Keratinocyte (primary cell): Measurements from ENCODE around the gene MAP3K9. TPM values are rescaled to one million over a fixed set of nuclear protein-coding genes. Genes with fewer than 3 reads are reported as not detected.

ENCODE experiments used
- DNase-seq: peaks from one replicate; pipeline ENCODE4 v3.0.0-alpha.2; 2011; ENCODE audit warnings: low read depth, missing footprints, low spot score
- FAIRE-seq: peaks from 2 replicates; lab custom pipeline; 2011; peaks lifted over from hg19 to GRCh38; lab: Jason Lieb, UNC
- H2AFZ ChIP-seq: 2 replicates; pipeline ENCODE4 v1.6.0; 2012; ENCODE audit warnings: low read length, control low read depth, inconsistent platforms; ENCODE audit not compliant: control insufficient read depth
- H3K27ac ChIP-seq: 2 replicates; pipeline ENCODE4 v1.5.1; 2011; ENCODE audit warnings: low read length; ENCODE audit not compliant: control insufficient read depth, insufficient read depth
- H3K27me3 ChIP-seq: 3 replicates; pipeline ENCODE4 v1.6.0; 2011; ENCODE audit warnings: low read length; ENCODE audit not compliant: control insufficient read depth, insufficient read depth; ENCODE audit errors: extremely low read depth
- H3K36me3 ChIP-seq, 2 experiments: 2 replicates in 1 of 2; 3 replicates in 1 of 2; pipeline ENCODE4 v1.5.1; 2011; ENCODE audit warnings: low read length in 2 of 2, mild to moderate bottlenecking in 1 of 2; ENCODE audit not compliant: control insufficient read depth in 2 of 2, insufficient read depth in 2 of 2; ENCODE audit errors: extremely low read depth in 1 of 2
- H3K4me1 ChIP-seq: 3 replicates; pipeline ENCODE4 v1.5.1; 2011; ENCODE audit warnings: low read length; ENCODE audit not compliant: control insufficient read depth, insufficient read depth; ENCODE audit errors: extremely low read depth
- H3K4me2 ChIP-seq: 3 replicates; pipeline ENCODE4 v1.6.0; 2011; ENCODE audit warnings: low read depth, low read length; ENCODE audit not compliant: control insufficient read depth, insufficient read depth; ENCODE audit errors: extremely low read depth
- H3K4me3 ChIP-seq, 3 experiments: fragments of 200-600 bp in 1 of 3; sonication (generic) in 1 of 3; 2 replicates in 2 of 3; 3 replicates in 1 of 3; pipeline ENCODE4 v1.5.1; 2011 to 2016; ENCODE audit warnings: low read length in 3 of 3, mild to moderate bottlenecking in 3 of 3, control low read depth in 2 of 3, inconsistent platforms in 1 of 3, low read depth in 1 of 3, mixed read lengths in 1 of 3, mixed run types in 1 of 3, moderate library complexity in 1 of 3; ENCODE audit not compliant: control insufficient read depth in 2 of 3, insufficient read depth in 2 of 3; ENCODE audit errors: extremely low read depth in 1 of 3
- H3K79me2 ChIP-seq: 2 replicates; pipeline ENCODE4 v1.6.0; 2012; ENCODE audit warnings: low read length; ENCODE audit not compliant: control insufficient read depth, insufficient read depth
- H3K9ac ChIP-seq: 3 replicates; pipeline ENCODE4 v1.6.0; 2011; ENCODE audit warnings: low read length; ENCODE audit not compliant: control insufficient read depth, insufficient read depth; ENCODE audit errors: extremely low read depth
- H3K9me1 ChIP-seq: 3 replicates; pipeline ENCODE4 v1.6.0; 2011; ENCODE audit warnings: low read length; ENCODE audit not compliant: control insufficient read depth, insufficient read depth; ENCODE audit errors: extremely low read depth
- H3K9me3 ChIP-seq: 2 replicates; pipeline ENCODE4 v1.5.1; 2012; ENCODE audit warnings: low read depth, low read length; ENCODE audit not compliant: control insufficient read depth
- H4K20me1 ChIP-seq: 3 replicates; pipeline ENCODE4 v1.6.0; 2011; ENCODE audit warnings: low read length; ENCODE audit not compliant: control insufficient read depth, insufficient read depth; ENCODE audit errors: extremely low read depth
- EZH2 ChIP-seq: IDR thresholded peaks from one replicate; pipeline ENCODE4 v1.6.1; 2012; ENCODE audit warnings: inconsistent platforms, mild to moderate bottlenecking, low read length, moderate library complexity
- dilution Hi-C: fragments of 300-500 bp; cut with MboI; formaldehyde crosslinking; loops from one replicate; pipeline ENCODE4 v1.7.0; 2020; ENCODE audit warnings: low sequenced_read_pairs; ENCODE audit not compliant: extremely low pct_ligation_motif_present
- polyA plus RNA-seq, 5 experiments: library from polyadenylated mRNA; depleted of rRNA in 3 of 5; stranded (reverse) in 3 of 5; stranded (forward) in 1 of 5; unstranded in 1 of 5; fragments of >200 nt; gene quantifications; 1 replicate in 1 of 5; 2 replicates in 3 of 5; 3 replicates in 1 of 5; pipeline versions ENCODE4 v1.2.1 to v1.2.3, GENCODE V29; 2011 to 2012; ENCODE audit warnings: missing spikeins in 2 of 5, low read depth in 1 of 5, low replicate concordance in 1 of 5
- TF ChIP-seq, protein P1 (sequence below), 3 experiments: IDR thresholded peaks in 1 of 3; conservative IDR thresholded peaks in 1 of 3; optimal IDR thresholded peaks in 1 of 3; 2 replicates in 2 of 3; 3 replicates in 1 of 3; pipeline versions ENCODE3 to v1.5.1; 2011; ENCODE audit warnings: low read length in 3 of 3, mild to moderate bottlenecking in 3 of 3, moderate library complexity in 2 of 3, control low read depth in 1 of 3, inconsistent platforms in 1 of 3; ENCODE audit not compliant: insufficient read depth in 2 of 3; ENCODE audit errors: extremely low read depth in 1 of 3

MAP3K9 gene
- polyA plus RNA-seq, 1 donor (not counting 4 experiments of a cell fraction or from before 2014, with no cell fraction given) = 7.2 TPM

DNA sequence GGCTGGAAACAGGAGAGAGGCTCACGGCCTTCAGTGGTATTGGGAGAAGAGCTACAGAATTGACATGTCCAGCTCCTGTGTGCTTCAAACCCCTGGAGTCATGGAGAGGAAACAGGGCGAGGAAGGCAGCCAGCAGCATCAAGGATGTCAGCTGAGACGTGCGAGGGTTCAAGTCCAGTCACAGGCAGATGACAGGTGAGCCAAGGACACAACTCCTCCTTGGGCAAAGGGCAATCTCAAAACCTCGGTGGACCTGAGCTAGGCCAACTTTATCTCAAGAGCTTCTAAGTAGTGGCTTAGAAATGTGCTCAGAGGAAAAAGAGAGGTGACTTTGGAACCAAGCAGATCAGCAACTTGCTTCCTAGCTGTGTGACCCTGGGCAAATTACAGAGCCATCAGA lies 86.0 kb downstream of the MAP3K9 start:
- no peak overlapping the region for H3K9ac ChIP-seq
- H2AFZ ChIP-seq = no peak overlapping the region
- no peaks in the 10 kb centered on the region for H3K9me3 ChIP-seq
- H3K4me3 ChIP-seq = no peak overlapping the region
- FAIRE-seq (no peak), DNase-seq (no peak)
- H3K36me3 ChIP-seq = peaks cover 11 to 15% of the 10 kb centered on the region in 2 experiments
- H3K4me2 ChIP-seq = no peak overlapping the region
- TF ChIP-seq, protein P1, sequence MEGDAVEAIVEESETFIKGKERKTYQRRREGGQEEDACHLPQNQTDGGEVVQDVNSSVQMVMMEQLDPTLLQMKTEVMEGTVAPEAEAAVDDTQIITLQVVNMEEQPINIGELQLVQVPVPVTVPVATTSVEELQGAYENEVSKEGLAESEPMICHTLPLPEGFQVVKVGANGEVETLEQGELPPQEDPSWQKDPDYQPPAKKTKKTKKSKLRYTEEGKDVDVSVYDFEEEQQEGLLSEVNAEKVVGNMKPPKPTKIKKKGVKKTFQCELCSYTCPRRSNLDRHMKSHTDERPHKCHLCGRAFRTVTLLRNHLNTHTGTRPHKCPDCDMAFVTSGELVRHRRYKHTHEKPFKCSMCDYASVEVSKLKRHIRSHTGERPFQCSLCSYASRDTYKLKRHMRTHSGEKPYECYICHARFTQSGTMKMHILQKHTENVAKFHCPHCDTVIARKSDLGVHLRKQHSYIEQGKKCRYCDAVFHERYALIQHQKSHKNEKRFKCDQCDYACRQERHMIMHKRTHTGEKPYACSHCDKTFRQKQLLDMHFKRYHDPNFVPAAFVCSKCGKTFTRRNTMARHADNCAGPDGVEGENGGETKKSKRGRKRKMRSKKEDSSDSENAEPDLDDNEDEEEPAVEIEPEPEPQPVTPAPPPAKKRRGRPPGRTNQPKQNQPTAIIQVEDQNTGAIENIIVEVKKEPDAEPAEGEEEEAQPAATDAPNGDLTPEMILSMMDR (optimal IDR thresholded peaks at IDR 0.05 in 1 of 3, IDR thresholded peaks at IDR 0.05 in 1 of 3, conservative IDR thresholded peaks at IDR 0.05 in 1 of 3; ENCODE audit: extremely low read depth in 1 of 3, insufficient read depth in 2 of 3, low read length in 3 of 3) = no peak
- no peak for TF ChIP-seq EZH2
- peaks cover 26% of the 10 kb centered on the region for H3K4me1 ChIP-seq
- H3K9me1 ChIP-seq = no peaks in the 10 kb centered on the region
- no peaks in the 10 kb centered on the region for H3K79me2 ChIP-seq
- H4K20me1 ChIP-seq = no peaks in the 10 kb centered on the region
- no peaks in the 10 kb centered on the region for H3K27me3 ChIP-seq
- dilution Hi-C loops = no loop called here
- no peak overlapping the region for H3K27ac ChIP-seq

DNA sequence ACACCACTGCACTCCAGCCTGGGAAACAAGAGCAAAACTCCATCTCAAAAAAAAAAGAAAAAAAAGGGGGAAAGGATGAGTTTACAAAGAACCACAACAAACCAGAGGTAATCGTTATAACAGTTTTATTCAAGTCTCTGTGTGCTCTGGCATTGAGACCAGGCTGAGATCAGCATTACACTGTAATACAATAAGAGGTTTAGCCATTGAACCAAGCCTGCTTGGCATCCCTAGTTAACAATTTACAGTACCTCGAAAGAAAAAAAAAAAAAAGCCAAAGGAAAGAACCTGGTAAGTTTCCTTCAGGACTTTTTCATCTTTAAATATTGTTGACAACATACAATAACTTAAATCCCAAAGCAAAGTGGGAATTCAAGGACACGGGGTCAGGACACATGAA lies 86.9 kb downstream of the MAP3K9 start:
- Histone ChIP-seq H3K27me3 (no peaks in the 10 kb centered on the region), H2AFZ (no peak overlapping the region), H3K4me1 (peaks cover 32% of the 10 kb centered on the region), H3K36me3 (peaks cover 7 to 10% of the 10 kb centered on the region in 2 experiments), H3K4me2 (no peak overlapping the region), H4K20me1 (no peaks in the 10 kb centered on the region), H3K27ac (no peak overlapping the region), H3K4me3 (no peak overlapping the region), H3K79me2 (no peaks in the 10 kb centered on the region), H3K9me3 (no peaks in the 10 kb centered on the region), H3K9me1 (no peaks in the 10 kb centered on the region), H3K9ac (no peak overlapping the region)
- TF ChIP-seq, protein P1 (optimal IDR thresholded peaks at IDR 0.05 in 1 of 3, IDR thresholded peaks at IDR 0.05 in 1 of 3, conservative IDR thresholded peaks at IDR 0.05 in 1 of 3; ENCODE audit: extremely low read depth in 1 of 3, insufficient read depth in 2 of 3, low read length in 3 of 3) = no peak
- no peak for TF ChIP-seq EZH2
- FAIRE-seq (no peak), DNase-seq (no peak)
- dilution Hi-C loops = no loop called here
